Epithelial cell of prostate (primary cell): ENCODE data around the gene ASS1.

Experiments
- DNase-seq: peaks from one replicate; pipeline ENCODE4 v3.0.0-alpha.2; 2011; ENCODE audit warnings: low read depth, low spot score
- H3K27ac ChIP-seq: fragments of 450-650 bp; 2 replicates; pipeline ENCODE4 v1.5.1; 2017; ENCODE audit warnings: mild to moderate bottlenecking

The ASS1 gene

GRCh38 chr9:130491830-130492482 is 47.2 kb downstream of the ASS1 start:
- H3K27ac ChIP-seq: no peak overlapping the region
- DNase-seq: no peak

GRCh38 chr9:130493021-130493420 is 48.3 kb downstream of the ASS1 start:
- no peak for DNase-seq
- no peak overlapping the region for H3K27ac ChIP-seq

GRCh38 chr9:130493476-130493875 is 48.7 kb downstream of the ASS1 start:
- no peak for DNase-seq
- H3K27ac ChIP-seq: no peak overlapping the region

GRCh38 chr9:130495067-130495466 is 50.3 kb downstream of the ASS1 start:
- no peak for DNase-seq
- H3K27ac ChIP-seq: no peak overlapping the region

GRCh38 chr9:130497139-130497538 is 52.4 kb downstream of the ASS1 start:
- no peak for DNase-seq

GRCh38 chr9:130498298-130498917 is 53.6 kb downstream of the ASS1 start:
- no peak overlapping the region for H3K27ac ChIP-seq
- no peak for DNase-seq

More at GRCh38 chr9:130497139-130497538, 52.4 kb downstream of the ASS1 start:
- H3K27ac ChIP-seq: no peak overlapping the region

- no peak for DNase-seq
- no peak overlapping the region for H3K27ac ChIP-seq
Measured at GRCh38 chr9:130498918-130499698, 54.3 kb downstream of the ASS1 start.

- DNase-seq: peak; percentile 57
- no peak overlapping the region for H3K27ac ChIP-seq
Measured at GRCh38 chr9:130499804-130500263, 55.1 kb downstream of the ASS1 start.

GRCh38 chr9:130500340-130501180 is 55.8 kb downstream of the ASS1 start:
- no peak for DNase-seq
- H3K27ac ChIP-seq: no peak overlapping the region

GRCh38 chr9:130501639-130502038 is 56.9 kb downstream of the ASS1 start:
- no peak for DNase-seq
- H3K27ac ChIP-seq: no peak overlapping the region

GRCh38 chr9:130508218-130508617 is 63.5 kb downstream of the ASS1 start:
- no peak overlapping the region for H3K27ac ChIP-seq
- no peak for DNase-seq

GRCh38 chr9:130512199-130512598 is 67.4 kb downstream of the ASS1 start:
- no peak overlapping the region for H3K27ac ChIP-seq
- DNase-seq: no peak

- H3K27ac ChIP-seq: no peak overlapping the region
- DNase-seq: no peak
Measured at GRCh38 chr9:130513078-130513477, 68.3 kb downstream of the ASS1 start.

GRCh38 chr9:130518233-130518632 is 73.5 kb downstream of the ASS1 start:
- no peak overlapping the region for H3K27ac ChIP-seq
- no peak for DNase-seq

- H3K27ac ChIP-seq: no peak overlapping the region
- no peak for DNase-seq
Measured at GRCh38 chr9:130518943-130519799, 74.4 kb downstream of the ASS1 start.

- no peak for DNase-seq
- H3K27ac ChIP-seq: no peak overlapping the region
Measured at GRCh38 chr9:130519927-130520326, 75.2 kb downstream of the ASS1 start.

- no peak for DNase-seq
- no peak overlapping the region for H3K27ac ChIP-seq
Measured at GRCh38 chr9:130521715-130522114, 77.0 kb downstream of the ASS1 start.

- no peak for DNase-seq
- H3K27ac ChIP-seq: no peak overlapping the region
Measured at GRCh38 chr9:130522233-130522808, 77.6 kb downstream of the ASS1 start.

- no peak overlapping the region for H3K27ac ChIP-seq
- DNase-seq: no peak
Measured at GRCh38 chr9:130523921-130524320, 79.2 kb downstream of the ASS1 start.
